Astrocyte (in vitro differentiated cells and primary cell): Measurements from ENCODE around the gene SLC25A40.

Experiments
- CTCF ChIP-seq: IDR thresholded peaks from 2 replicates; pipeline ENCODE4 v1.5.1; 2011; ENCODE audit warnings: low read depth, mild to moderate bottlenecking, inconsistent platforms, low read length, moderate library complexity; ENCODE audit not compliant: insufficient read depth
- EZH2 ChIP-seq: IDR thresholded peaks from 2 replicates; pipeline ENCODE4 v1.6.1; 2012; ENCODE audit warnings: mild to moderate bottlenecking, low read length, inconsistent platforms; ENCODE audit not compliant: insufficient read depth

GRCh38 chr7:87784424-87784823 is 91.7 kb downstream of the SLC25A40 start:
- TF ChIP-seq EZH2 = no peak
- TF ChIP-seq CTCF = no peak
